ENCODE measurements around the gene EPHA4.

GRCh38 chr2:221454459-221455105 is 117.5 kb downstream of the EPHA4 start:
- TF ChIP-seq CTCF (conservative IDR thresholded peaks at IDR 0.05 in 1 of 2, IDR thresholded peaks at IDR 0.05 in 1 of 2; ENCODE audit: low read depth in 1 of 2, low read length in 2 of 2) (no peak), EZH2 (IDR thresholded peaks at IDR 0.05; ENCODE audit: low read length, missing control alignments) (no peak)

Measured in fibroblast of lung (primary cell).